ENCODE data around the gene CDC45. TPM values are rescaled to one million over a fixed set of nuclear protein-coding genes. Genes with fewer than 3 reads are reported as not detected.

The CDC45 gene
- total and polyA plus RNA-seq, 7 experiments from 2014 or later = 0.35 to 57.7 (median 0.85) TPM

DNA sequence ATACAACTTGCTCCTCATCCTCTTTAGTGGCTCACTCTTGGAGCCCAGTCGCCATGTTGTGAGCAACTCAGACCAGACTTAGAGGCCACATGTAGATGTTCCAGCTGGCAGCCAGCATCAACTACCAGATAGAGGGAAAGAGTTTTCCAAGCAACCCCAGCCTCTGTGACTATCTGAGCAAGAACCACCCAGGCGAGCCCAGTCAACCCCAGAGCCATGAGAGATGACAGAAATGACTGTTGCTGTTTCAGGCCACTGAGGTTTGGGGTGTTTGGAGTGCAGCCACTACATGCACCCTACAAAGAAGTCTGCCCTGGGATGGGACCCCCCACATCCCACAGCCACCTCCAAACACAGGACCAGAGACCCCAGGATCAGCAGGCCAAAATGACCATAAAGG is 69.2 kb downstream of the CDC45 start:
- Histone ChIP-seq H3K36me3 (ENCODE audit: control insufficient read depth in 2 of 3, insufficient read depth in 3 of 3, low read length in 3 of 3) (no peaks in the 10 kb centered on the region), H3K9me3 (ENCODE audit: control insufficient read depth in 2 of 3, low read length in 3 of 3) (no peaks in the 10 kb centered on the region), H3K27me3 (ENCODE audit: control insufficient read depth in 2 of 2, insufficient read depth in 2 of 2, low read length in 2 of 2) (no peaks in the 10 kb centered on the region), H3K4me1 (ENCODE audit: control insufficient read depth in 2 of 2, insufficient read depth in 2 of 2, low read length in 2 of 2) (no peaks in the 10 kb centered on the region), H3K4me3 (ENCODE audit: low read length) (no peak overlapping the region), H3K27ac (ENCODE audit: low read depth, low read length) (no peak overlapping the region)
- POLR2A ChIA-PET = no interaction called here
- CTCF ChIA-PET = no interaction called here
- Mint-ChIP-seq H3K36me3 (no peaks in the 10 kb centered on the region), H3K9me3 (peaks cover 0 to 12% (median 0%) of the 10 kb centered on the region in 11 donors), H3K4me1 (no peaks in the 10 kb centered on the region), H3K27ac (peak overlapping the region in 2 of 9 donors; percentile 3 to 67), H3K27me3 (peaks cover 0 to 8% (median 0%) of the 10 kb centered on the region in 5 donors), H3K4me3 (no peak overlapping the region)
- intact Hi-C loops (cut with micrococcal nuclease) = no loop called here
- no peak for DNase-seq
- ATAC-seq = no peak

DNA sequence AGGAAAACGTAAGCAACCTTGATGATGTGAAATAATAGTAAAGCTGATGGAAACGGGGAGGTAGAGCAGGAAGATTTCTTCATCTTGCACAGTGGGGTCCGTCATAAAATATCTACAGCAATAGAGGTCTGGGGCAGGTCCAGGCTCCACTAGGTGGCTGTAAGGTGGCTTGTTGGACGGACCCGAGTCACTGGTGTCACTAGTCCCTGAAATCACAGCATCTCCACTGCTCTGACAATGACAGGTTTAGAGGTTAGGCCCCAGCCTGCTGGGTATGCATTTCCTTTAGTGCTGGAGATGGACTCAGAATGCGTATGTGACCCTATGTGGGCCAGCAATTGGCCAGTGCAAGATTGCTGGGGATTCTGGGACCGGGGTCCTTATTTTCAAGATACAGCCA is 69.7 kb downstream of the CDC45 start:
- DNase-seq (no peak), ATAC-seq (no peak)
- Histone ChIP-seq H3K27ac (ENCODE audit: low read depth, low read length) (no peak overlapping the region), H3K36me3 (ENCODE audit: control insufficient read depth in 2 of 3, insufficient read depth in 3 of 3, low read length in 3 of 3) (no peaks in the 10 kb centered on the region), H3K9me3 (ENCODE audit: control insufficient read depth in 2 of 3, low read length in 3 of 3) (no peaks in the 10 kb centered on the region), H3K4me3 (ENCODE audit: low read length) (no peak overlapping the region), H3K4me1 (ENCODE audit: control insufficient read depth in 2 of 2, insufficient read depth in 2 of 2, low read length in 2 of 2) (no peaks in the 10 kb centered on the region), H3K27me3 (ENCODE audit: control insufficient read depth in 2 of 2, insufficient read depth in 2 of 2, low read length in 2 of 2) (no peaks in the 10 kb centered on the region)
- peaks cover 0 to 3% (median 0%) of the 10 kb centered on the region in 5 donors for H3K36me3 Mint-ChIP-seq
- H3K27ac Mint-ChIP-seq = peak overlapping the region in 1 of 9 donors; percentile 49
- H3K4me3 Mint-ChIP-seq = no peak overlapping the region
- intact Hi-C loops (cut with micrococcal nuclease) = no loop called here
- H3K9me3 Mint-ChIP-seq = peaks cover 0 to 12% (median 0%) of the 10 kb centered on the region in 11 donors
- no peaks in the 10 kb centered on the region for H3K4me1 Mint-ChIP-seq
- CTCF ChIA-PET = no interaction called here
- POLR2A ChIA-PET = interaction anchor here (0.6 kb wide), 1 partner anchor 48 kb away, joined by 3 read pairs; no protein-coding TSS in a partner anchor
- peaks cover 0 to 13% (median 0%) of the 10 kb centered on the region in 5 donors for H3K27me3 Mint-ChIP-seq

DNA sequence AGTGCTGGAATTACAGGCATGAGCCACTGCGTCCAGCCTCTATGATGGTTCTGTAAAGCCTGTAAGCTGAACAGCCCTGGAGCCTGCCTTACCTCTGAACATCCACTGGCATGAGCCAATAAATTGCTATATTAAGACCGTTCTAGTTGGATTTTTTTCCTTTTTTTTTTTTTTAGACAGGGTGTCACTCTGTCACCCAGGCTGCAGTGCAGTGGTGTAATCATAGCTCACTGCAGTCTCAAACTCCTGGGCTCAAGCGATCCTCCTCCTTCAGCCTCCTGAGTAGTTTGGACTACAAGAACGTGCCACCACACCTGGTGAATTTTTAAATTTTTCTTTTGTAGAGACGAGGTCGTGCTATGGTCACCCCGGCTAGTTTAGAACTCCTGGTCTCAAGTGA is 70.7 kb downstream of the CDC45 start:
- ChIA-PET CTCF (no interaction called here), POLR2A (no interaction called here)
- no peaks in the 10 kb centered on the region for H3K27me3 ChIP-seq (ENCODE audit: control insufficient read depth in 2 of 2, insufficient read depth in 2 of 2, low read length in 2 of 2)
- no peaks in the 10 kb centered on the region for H3K9me3 ChIP-seq (ENCODE audit: control insufficient read depth in 2 of 3, low read length in 3 of 3)
- DNase-seq (no peak), ATAC-seq (no peak)
- Mint-ChIP-seq H3K36me3 (peaks cover 0 to 3% (median 0%) of the 10 kb centered on the region in 5 donors), H3K9me3 (peaks cover 0 to 12% (median 0%) of the 10 kb centered on the region in 11 donors), H3K4me1 (no peaks in the 10 kb centered on the region), H3K4me3 (no peak overlapping the region), H3K27me3 (peaks cover 0 to 14% (median 0%) of the 10 kb centered on the region in 5 donors), H3K27ac (no peak overlapping the region)
- no peaks in the 10 kb centered on the region for H3K36me3 ChIP-seq (ENCODE audit: control insufficient read depth in 2 of 3, insufficient read depth in 3 of 3, low read length in 3 of 3)
- H3K4me1 ChIP-seq (ENCODE audit: control insufficient read depth in 2 of 2, insufficient read depth in 2 of 2, low read length in 2 of 2) = no peaks in the 10 kb centered on the region
- intact Hi-C loops (cut with micrococcal nuclease) = no loop called here
- H3K4me3 ChIP-seq (ENCODE audit: low read length) = no peak overlapping the region
- H3K27ac ChIP-seq (ENCODE audit: low read depth, low read length) = no peak overlapping the region

DNA sequence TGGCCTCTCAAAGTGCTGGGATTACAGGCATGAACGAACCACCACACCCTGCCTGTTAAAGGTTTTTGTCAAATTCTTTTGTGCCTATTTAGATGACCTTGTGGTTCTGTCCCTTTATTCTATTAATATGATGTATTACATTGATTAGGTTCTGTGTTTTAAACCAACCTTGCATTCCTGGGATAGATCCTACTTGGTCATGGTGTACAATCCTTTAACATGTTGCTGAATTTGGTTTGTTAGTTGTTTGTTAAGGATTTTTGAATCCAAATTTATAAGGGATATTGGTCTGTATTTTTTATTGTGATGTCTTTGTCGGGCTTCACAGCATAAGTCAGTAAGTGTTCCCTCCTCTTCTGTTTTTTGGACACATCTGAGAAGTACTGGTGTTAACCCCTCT is 73.5 kb downstream of the CDC45 start:
- Histone ChIP-seq H3K36me3 (ENCODE audit: control insufficient read depth in 2 of 3, insufficient read depth in 3 of 3, low read length in 3 of 3) (no peaks in the 10 kb centered on the region), H3K27ac (ENCODE audit: low read depth, low read length) (no peak overlapping the region), H3K4me1 (ENCODE audit: control insufficient read depth in 2 of 2, insufficient read depth in 2 of 2, low read length in 2 of 2) (no peaks in the 10 kb centered on the region), H3K9me3 (ENCODE audit: control insufficient read depth in 2 of 3, low read length in 3 of 3) (no peaks in the 10 kb centered on the region), H3K4me3 (ENCODE audit: low read length) (no peak overlapping the region), H3K27me3 (ENCODE audit: control insufficient read depth in 2 of 2, insufficient read depth in 2 of 2, low read length in 2 of 2) (no peaks in the 10 kb centered on the region)
- H3K27me3 Mint-ChIP-seq = peaks cover 0 to 14% (median 0%) of the 10 kb centered on the region in 5 donors
- H3K27ac Mint-ChIP-seq = no peak overlapping the region
- H3K4me1 Mint-ChIP-seq = no peaks in the 10 kb centered on the region
- ChIA-PET POLR2A (no interaction called here), CTCF (no interaction called here)
- ATAC-seq (no peak), DNase-seq (no peak)
- peaks cover 0 to 3% (median 0%) of the 10 kb centered on the region in 5 donors for H3K36me3 Mint-ChIP-seq
- intact Hi-C loops (cut with micrococcal nuclease) = no loop called here
- peaks cover 0 to 12% (median 0%) of the 10 kb centered on the region in 11 donors for H3K9me3 Mint-ChIP-seq
- no peak overlapping the region for H3K4me3 Mint-ChIP-seq

DNA sequence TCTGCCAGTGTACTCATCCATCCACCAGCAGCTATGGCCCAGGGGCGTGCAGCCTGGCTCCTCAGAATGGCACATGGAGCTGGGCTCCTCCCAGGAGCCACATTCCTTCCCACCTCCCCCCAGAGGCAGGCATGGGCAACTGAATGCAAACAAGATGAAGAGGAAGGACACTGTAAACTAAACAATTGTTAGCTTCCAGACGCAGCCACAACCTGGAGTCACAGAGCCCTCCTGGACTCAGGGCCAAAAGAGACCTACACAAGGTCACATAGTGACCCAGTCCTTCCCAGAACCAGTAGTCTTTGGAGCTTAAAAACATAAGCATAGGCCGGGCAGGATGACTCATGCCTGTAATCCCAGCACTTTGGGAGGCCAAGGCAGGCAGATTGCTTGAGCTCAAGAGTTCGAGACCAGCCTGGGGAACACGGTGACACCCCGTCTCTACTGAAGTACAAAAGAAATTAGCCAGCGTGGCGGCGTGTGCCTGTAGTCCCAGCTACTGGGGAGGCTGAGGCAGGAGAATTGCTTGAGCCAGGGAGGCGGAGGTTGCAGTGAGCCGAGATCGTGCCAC is 75.2 kb downstream of the CDC45 start:
- no peak for DNase-seq
- POLR2A ChIA-PET = interaction anchor here (0.9 to 1.5 kb wide), 2 partner anchors 20 to 25 kb away, joined by 3 to 4 read pairs; no protein-coding TSS in a partner anchor
- ATAC-seq = no peak
- Mint-ChIP-seq H3K4me1 (peaks cover 0 to 1% (median 0%) of the 10 kb centered on the region in 7 donors), H3K4me3 (no peak overlapping the region), H3K27ac (peak overlapping the region in 1 of 9 donors; percentile 46), H3K9me3 (peaks cover 0 to 12% (median 0%) of the 10 kb centered on the region in 11 donors), H3K27me3 (peaks cover 0 to 14% (median 0%) of the 10 kb centered on the region in 5 donors), H3K36me3 (peaks cover 0 to 3% (median 0%) of the 10 kb centered on the region in 5 donors)
- Histone ChIP-seq H3K9me3 (ENCODE audit: control insufficient read depth in 2 of 3, low read length in 3 of 3) (no peaks in the 10 kb centered on the region), H3K4me1 (ENCODE audit: control insufficient read depth in 2 of 2, insufficient read depth in 2 of 2, low read length in 2 of 2) (no peaks in the 10 kb centered on the region), H3K36me3 (ENCODE audit: control insufficient read depth in 2 of 3, insufficient read depth in 3 of 3, low read length in 3 of 3) (no peaks in the 10 kb centered on the region), H3K27me3 (ENCODE audit: control insufficient read depth in 2 of 2, insufficient read depth in 2 of 2, low read length in 2 of 2) (no peaks in the 10 kb centered on the region), H3K4me3 (ENCODE audit: low read length) (no peak overlapping the region), H3K27ac (ENCODE audit: low read depth, low read length) (no peak overlapping the region)
- CTCF ChIA-PET = interaction anchor here (0.6 to 1.0 kb wide), 2 partner anchors 76 to 77 kb away, joined by 3 read pairs; no protein-coding TSS in a partner anchor
- intact Hi-C loops (cut with micrococcal nuclease) = no loop called here

DNA sequence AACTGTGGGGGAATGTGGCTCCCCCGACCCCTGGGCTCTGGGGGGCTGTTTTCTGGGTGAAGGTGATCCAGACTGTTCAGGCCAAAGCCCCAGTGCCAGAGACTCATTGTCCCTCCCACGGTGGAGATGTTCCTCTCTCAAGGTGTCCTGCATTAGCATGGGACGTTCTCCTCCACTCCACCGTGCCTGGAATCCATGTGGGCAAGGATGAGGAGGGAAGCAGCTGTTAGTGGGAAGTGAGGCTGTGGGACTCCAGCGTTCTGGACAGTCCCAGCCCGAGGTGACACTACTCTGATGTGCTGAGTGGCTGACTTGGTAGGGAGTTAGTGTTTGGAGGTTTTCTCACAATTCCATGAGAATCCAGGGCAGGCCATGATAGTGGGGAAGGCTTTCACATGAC is 75.9 kb downstream of the CDC45 start:
- intact Hi-C loops (cut with micrococcal nuclease) = no loop called here
- POLR2A ChIA-PET = no interaction called here
- peaks cover 0 to 12% (median 0%) of the 10 kb centered on the region in 11 donors for H3K9me3 Mint-ChIP-seq

More for the DNA sequence above, 75.9 kb downstream of the CDC45 start:
- DNase-seq = no peak
- Mint-ChIP-seq H3K27ac (no peak overlapping the region), H3K36me3 (peaks cover 0 to 3% (median 0%) of the 10 kb centered on the region in 5 donors), H3K4me1 (peaks cover 0 to 1% (median 0%) of the 10 kb centered on the region in 7 donors), H3K27me3 (peaks cover 0 to 14% (median 0%) of the 10 kb centered on the region in 5 donors), H3K4me3 (no peak overlapping the region)
- no peak overlapping the region for H3K27ac ChIP-seq (ENCODE audit: low read depth, low read length)
- H3K4me1 ChIP-seq (ENCODE audit: control insufficient read depth in 2 of 2, insufficient read depth in 2 of 2, low read length in 2 of 2) = no peaks in the 10 kb centered on the region
- ATAC-seq = no peak
- no peaks in the 10 kb centered on the region for H3K27me3 ChIP-seq (ENCODE audit: control insufficient read depth in 2 of 2, insufficient read depth in 2 of 2, low read length in 2 of 2)
- no peaks in the 10 kb centered on the region for H3K9me3 ChIP-seq (ENCODE audit: control insufficient read depth in 2 of 3, low read length in 3 of 3)
- H3K36me3 ChIP-seq (ENCODE audit: control insufficient read depth in 2 of 3, insufficient read depth in 3 of 3, low read length in 3 of 3) = no peaks in the 10 kb centered on the region
- CTCF ChIA-PET = interaction anchor here (0.6 to 1.0 kb wide), 2 partner anchors 64 to 78 kb away, joined by 3 to 4 read pairs; no protein-coding TSS in a partner anchor
- no peak overlapping the region for H3K4me3 ChIP-seq (ENCODE audit: low read length)
